ENCODE data around the gene SUFU. TPM values are rescaled to one million over a fixed set of nuclear protein-coding genes. Genes with fewer than 3 reads are reported as not detected.

The SUFU gene
- total RNA-seq, 2 donors from 2014 or later, result 8.0 to 9.3 TPM

Other genes with a start within 250 kb of the SUFU start
- gene NFKB2, start 108.3 kb upstream of the SUFU start, total RNA-seq, result 10 to 100 TPM; 17.0 to 37.6 TPM
- 10 to 100 TPM in 1 of 2 donors, 1 to 10 TPM in 1; 4.1 to 26.1 TPM for gene PSD, start 85.2 kb upstream of the SUFU start, total RNA-seq
- gene FBXL15, start 83.1 kb upstream of the SUFU start, total RNA-seq, result 10 to 100 TPM; 22.5 to 27.8 TPM
- 10 to 100 TPM; 25.4 to 27.8 TPM for gene CUEDC2, start 71.4 kb upstream of the SUFU start, total RNA-seq
- 1 to 10 TPM; 2.1 to 2.2 TPM for gene C10orf95, start 52.4 kb upstream of the SUFU start, total RNA-seq
- 10 to 100 TPM; 78.8 to 79.6 TPM for gene ACTR1A, start 1.3 kb upstream of the SUFU start, total RNA-seq
- gene TRIM8, start 140.5 kb downstream of the SUFU start, total RNA-seq, result 10 to 100 TPM; 58.4 to 64.0 TPM
- 1 to 10 TPM; 2.5 to 4.2 TPM for gene ARL3, start 210.4 kb downstream of the SUFU start, total RNA-seq
- gene SFXN2, start 210.7 kb downstream of the SUFU start, total RNA-seq, result 10 to 100 TPM; 11.7 to 15.0 TPM
- 10 to 100 TPM; 37.8 to 47.8 TPM for gene WBP1L, start 240.0 kb downstream of the SUFU start, total RNA-seq